AG04450 (cell line): Measurements from ENCODE around the gene HS6ST3. TPM values are rescaled to one million over a fixed set of nuclear protein-coding genes. Genes with fewer than 3 reads are reported as not detected.

Experiments used
- CTCF ChIA-PET: fragments of 300-600, 350-600 bp; formaldehyde crosslinking; extraction: SDS; loops from one replicate; lab custom pipeline; 2022; ENCODE audit warnings: antibody characterized with exemption, inconsistent platforms; lab: Charles Lee
- POLR2A ChIA-PET: fragments of 350-600 bp; formaldehyde crosslinking; extraction: SDS; loops from one replicate; lab custom pipeline; 2021; ENCODE audit warnings: antibody characterized with exemption, inconsistent platforms; lab: Yijun Ruan, JAX
- DNase-seq: peaks from one replicate; pipeline ENCODE4 v3.0.0-alpha.2; 2011; ENCODE audit warnings: low read depth, low spot score
- H3K27ac ChIP-seq: one replicate; pipeline ENCODE4 v1.5.1; 2012; ENCODE audit warnings: low read depth, low read length, control low read depth
- H3K27me3 ChIP-seq: one replicate; pipeline ENCODE4 v1.6.0; 2012; ENCODE audit warnings: low read length; ENCODE audit not compliant: control insufficient read depth, insufficient read depth
- H3K4me3 ChIP-seq: 2 replicates; pipeline ENCODE4 v1.5.1; 2011; ENCODE audit warnings: mild to moderate bottlenecking, low read depth, low read length, control low read depth
- H3K9me3 ChIP-seq: 2 replicates; pipeline ENCODE4 v1.5.1; 2012; ENCODE audit warnings: low read length; ENCODE audit not compliant: control insufficient read depth, insufficient read depth
- CTCF ChIP-seq: IDR thresholded peaks from 2 replicates; pipeline ENCODE4 v1.5.1; 2011; ENCODE audit warnings: low read depth, low read length, control low read depth, inconsistent platforms
- polyA plus RNA-seq: library from polyadenylated mRNA; depleted of rRNA; stranded (reverse); fragments of >200 nt; gene quantifications from 2 replicates; pipeline ENCODE4 v1.2.3, GENCODE V29; 2011

Gene HS6ST3
- polyA plus RNA-seq, 1 experiment: not detected

- CTCF ChIA-PET: no interaction called here
- no peaks in the 10 kb centered on the region for H3K27me3 ChIP-seq
Measured at GRCh38 chr13:96821971-96822370, 732.1 kb downstream of the HS6ST3 start.

GRCh38 chr13:96822895-96823294 lies 733.0 kb downstream of the HS6ST3 start:
- no peaks in the 10 kb centered on the region; the same call in 1 of the 2 replicates for H3K9me3 ChIP-seq
- ChIA-PET CTCF (no interaction called here), POLR2A (no interaction called here)
- H3K4me3 ChIP-seq: no peak overlapping the region
- no peaks in the 10 kb centered on the region for H3K27me3 ChIP-seq
- DNase-seq: no peak
- no peak overlapping the region for H3K27ac ChIP-seq
- no peak for TF ChIP-seq CTCF

More at GRCh38 chr13:96821971-96822370, 732.1 kb downstream of the HS6ST3 start:
- DNase-seq: no peak
- H3K4me3 ChIP-seq: no peak overlapping the region
- POLR2A ChIA-PET: no interaction called here
- H3K9me3 ChIP-seq: no peaks in the 10 kb centered on the region; the same call in 1 of the 2 replicates
- H3K27ac ChIP-seq: no peak overlapping the region
- no peak for TF ChIP-seq CTCF

- Histone ChIP-seq H3K9me3 (no peaks in the 10 kb centered on the region; the same call in 1 of the 2 replicates), H3K27me3 (no peaks in the 10 kb centered on the region), H3K27ac (no peak overlapping the region), H3K4me3 (no peak overlapping the region)
- ChIA-PET POLR2A (no interaction called here), CTCF (no interaction called here)
- no peak for TF ChIP-seq CTCF
- no peak for DNase-seq
Measured at GRCh38 chr13:96824140-96824539, 734.2 kb downstream of the HS6ST3 start.

GRCh38 chr13:96825653-96826052 lies 735.7 kb downstream of the HS6ST3 start:
- no peak overlapping the region for H3K27ac ChIP-seq
- no peaks in the 10 kb centered on the region for H3K27me3 ChIP-seq
- ChIA-PET CTCF (no interaction called here), POLR2A (no interaction called here)
- H3K9me3 ChIP-seq: no peaks in the 10 kb centered on the region; the same call in 1 of the 2 replicates
- H3K4me3 ChIP-seq: no peak overlapping the region
- no peak for DNase-seq
- no peak for TF ChIP-seq CTCF

GRCh38 chr13:96834626-96835025 lies 744.7 kb downstream of the HS6ST3 start:
- ChIA-PET POLR2A (no interaction called here), CTCF (no interaction called here)
- H3K9me3 ChIP-seq: peaks cover 7% of the 10 kb centered on the region; the same call in 1 of the 2 replicates
- H3K27ac ChIP-seq: no peak overlapping the region
- no peak for TF ChIP-seq CTCF
- DNase-seq: no peak
- no peaks in the 10 kb centered on the region for H3K27me3 ChIP-seq
- no peak overlapping the region for H3K4me3 ChIP-seq
